ENCODE data around the gene SEMA6A.

Gene SEMA6A

GRCh38 chr5:116439905-116440304 is 134.7 kb downstream of the SEMA6A start:
- DNase-seq (ENCODE audit: low read depth), result no peak

DNA sequence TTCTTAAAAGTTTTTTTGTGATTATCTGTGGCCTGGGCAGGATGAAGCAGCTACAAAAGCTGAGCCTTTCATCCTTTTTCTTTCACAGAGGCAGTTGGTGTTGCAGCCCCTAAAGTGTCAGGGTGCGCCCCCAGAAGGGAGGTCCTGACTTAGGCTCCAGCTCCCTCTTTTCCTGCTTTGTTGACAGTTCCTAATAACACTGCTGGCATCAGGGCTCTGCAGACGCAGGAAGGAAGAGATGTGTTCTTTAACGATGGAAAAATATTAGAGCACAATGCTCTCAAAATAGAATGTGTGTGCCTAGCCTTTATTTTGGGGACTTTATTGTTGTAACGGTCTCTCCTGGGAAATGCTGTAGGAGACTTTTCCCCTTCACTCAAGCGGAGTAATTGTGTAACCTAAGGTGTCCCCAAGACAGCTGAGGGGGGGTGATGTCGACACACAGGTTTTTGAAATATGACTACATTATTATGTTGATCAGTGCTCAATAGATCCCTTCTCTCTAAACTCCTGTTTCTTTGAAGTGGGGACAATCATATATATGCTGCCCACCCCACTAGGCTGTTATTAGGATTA is 135.6 kb downstream of the SEMA6A start:
- no peak for DNase-seq (ENCODE audit: low read depth)

- DNase-seq (ENCODE audit: low read depth), result no peak
These were observed 136.6 kb downstream of the SEMA6A start for GRCh38 chr5:116437922-116438578.

DNA sequence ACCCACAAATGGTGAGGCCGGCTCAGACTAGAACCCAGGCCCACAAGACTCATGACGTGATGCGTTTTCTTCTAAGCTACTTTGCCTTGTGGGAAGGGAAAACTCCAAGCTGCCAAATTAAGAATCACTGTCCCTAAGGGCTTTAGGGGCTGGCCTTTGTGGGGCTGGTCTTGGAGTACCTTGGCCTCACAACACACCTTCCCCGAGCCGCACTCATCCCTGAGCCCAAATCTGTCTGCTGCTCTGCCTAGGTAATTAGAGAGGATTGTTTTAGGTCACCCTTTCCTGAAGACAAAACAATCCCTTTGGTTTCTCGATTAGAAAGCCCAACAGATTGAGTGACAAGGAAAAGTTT is 137.3 kb downstream of the SEMA6A start:
- DNase-seq (ENCODE audit: low read depth), result no peak

- DNase-seq (ENCODE audit: low read depth), result no peak
These were observed 137.8 kb downstream of the SEMA6A start for GRCh38 chr5:116436674-116437350.

- DNase-seq (ENCODE audit: low read depth), result no peak
These were observed 145.7 kb downstream of the SEMA6A start for GRCh38 chr5:116428966-116429365.

GRCh38 chr5:116428413-116428812 is 146.2 kb downstream of the SEMA6A start:
- DNase-seq (ENCODE audit: low read depth), result no peak

DNA sequence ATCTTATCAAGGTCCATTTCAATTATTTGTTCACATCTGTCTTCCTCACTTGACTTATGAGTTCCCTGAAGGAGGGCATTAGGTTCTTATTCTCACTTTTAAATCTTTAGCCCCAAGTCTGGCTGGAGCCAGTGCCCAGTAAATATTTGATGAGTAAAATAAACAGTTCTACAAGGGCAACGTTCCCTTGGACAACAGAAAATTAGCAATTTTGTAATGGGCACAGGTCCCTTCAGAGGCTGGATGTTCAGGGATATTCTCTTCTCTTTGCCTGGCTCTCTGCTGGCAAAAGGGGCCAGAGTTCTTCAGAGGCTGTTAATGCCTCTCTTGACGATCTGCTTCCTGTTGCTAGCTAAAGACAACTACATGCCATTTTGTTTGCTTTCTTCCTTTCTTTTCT is 149.7 kb downstream of the SEMA6A start:
- DNase-seq (ENCODE audit: low read depth), result no peak

GRCh38 chr5:116424258-116424615 is 150.4 kb downstream of the SEMA6A start:
- DNase-seq (ENCODE audit: low read depth), result no peak

DNA sequence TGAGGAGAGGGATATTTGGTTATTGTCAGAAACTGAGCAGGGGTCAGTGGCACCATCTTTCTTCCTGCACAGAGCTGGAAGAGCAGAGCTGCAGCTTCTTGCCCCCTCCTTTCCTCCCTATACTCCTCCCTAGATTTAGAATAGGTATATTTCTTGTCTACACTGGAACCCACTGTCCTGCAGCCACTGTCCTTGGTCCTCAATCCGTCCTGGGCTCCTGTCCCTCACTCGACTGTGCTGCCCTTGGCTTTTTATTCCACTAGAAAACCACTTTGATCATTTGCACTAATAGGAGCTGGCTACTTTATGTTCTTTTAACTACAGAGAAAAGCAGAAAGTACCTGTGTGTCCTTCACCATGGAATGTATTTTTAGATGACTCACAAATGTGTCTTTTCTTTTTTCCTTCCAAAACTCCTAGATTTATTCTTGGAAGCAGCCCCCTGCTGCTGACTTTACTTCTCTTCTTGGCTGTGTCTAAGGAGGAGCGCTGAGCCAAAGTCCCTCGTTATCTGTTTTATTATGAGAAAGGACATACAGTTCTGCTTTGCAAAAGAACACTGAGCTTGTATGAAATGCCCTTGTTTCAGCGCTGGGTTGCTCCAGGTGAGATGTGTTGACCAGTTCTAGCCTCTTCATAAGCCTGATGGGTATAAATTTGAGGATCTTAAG is 150.9 kb downstream of the SEMA6A start:
- DNase-seq (ENCODE audit: low read depth), result no peak

DNA sequence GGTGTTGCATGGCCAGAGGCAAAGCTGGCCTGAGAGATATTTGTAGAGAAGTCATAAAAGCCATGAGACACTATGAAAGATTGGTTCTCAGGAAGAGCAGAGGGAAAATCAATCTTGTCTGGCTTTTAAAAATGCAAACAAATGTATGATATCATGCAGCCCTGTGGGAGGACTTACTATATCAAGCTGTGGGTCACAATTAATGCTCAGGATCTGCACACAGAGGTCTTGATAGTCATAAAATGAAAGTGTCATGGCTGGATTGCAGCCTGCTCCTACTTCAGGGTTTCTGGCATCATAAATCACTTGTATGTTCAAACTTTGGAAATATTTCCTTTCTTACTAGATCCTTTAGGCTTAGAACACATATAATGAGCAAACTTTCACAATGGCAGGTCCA is 151.5 kb downstream of the SEMA6A start:
- DNase-seq (ENCODE audit: low read depth), result no peak

GRCh38 chr5:116421080-116421629 is 153.5 kb downstream of the SEMA6A start:
- no peak for DNase-seq (ENCODE audit: low read depth)

DNA sequence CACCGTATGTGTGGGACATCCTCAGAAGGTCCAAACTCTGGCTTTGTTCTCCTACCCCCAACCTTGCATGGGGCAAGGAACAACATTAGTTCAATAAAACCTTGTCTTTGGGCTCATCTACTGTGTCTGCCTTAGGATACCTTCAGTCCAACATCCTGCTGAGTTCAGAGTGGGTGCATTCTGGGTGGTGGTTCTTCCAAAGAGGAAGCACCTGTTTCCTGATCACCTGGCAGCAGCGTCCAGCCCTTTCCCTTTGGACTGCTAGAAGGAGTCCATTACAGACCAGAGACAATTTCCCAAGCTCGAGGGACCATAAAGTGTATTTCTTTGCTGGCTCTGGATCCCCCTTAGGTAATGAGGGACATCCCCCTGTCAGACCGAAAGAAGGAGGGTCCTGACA is 154.1 kb downstream of the SEMA6A start:
- DNase-seq (ENCODE audit: low read depth), result no peak

- no peak for DNase-seq (ENCODE audit: low read depth)
These were observed 155.4 kb downstream of the SEMA6A start for GRCh38 chr5:116419258-116419657.

- no peak for DNase-seq (ENCODE audit: low read depth)
These were observed 155.8 kb downstream of the SEMA6A start for GRCh38 chr5:116418774-116419173.

- no peak for DNase-seq (ENCODE audit: low read depth)
These were observed 156.6 kb downstream of the SEMA6A start for GRCh38 chr5:116418016-116418415.

DNA sequence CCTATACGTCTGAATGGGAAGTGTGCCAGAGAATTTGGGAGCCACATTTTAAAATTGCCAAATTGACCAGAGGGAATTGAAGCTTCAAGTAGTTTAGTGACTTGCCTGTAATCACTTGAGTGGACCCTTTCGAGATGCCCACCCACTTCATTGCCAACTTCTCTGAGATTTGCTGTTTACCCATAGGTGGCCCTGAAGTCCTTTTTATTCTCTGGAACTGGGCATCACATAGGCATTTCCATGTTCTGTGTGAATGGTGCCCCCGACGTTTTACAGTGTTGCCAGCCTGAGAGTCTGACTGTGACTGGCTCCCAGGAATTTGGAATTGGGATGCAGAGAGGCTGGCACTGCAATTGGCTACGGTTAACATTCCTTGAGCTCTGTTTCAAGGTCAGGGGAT is 158.6 kb downstream of the SEMA6A start:
- DNase-seq (ENCODE audit: low read depth), result no peak

DNA sequence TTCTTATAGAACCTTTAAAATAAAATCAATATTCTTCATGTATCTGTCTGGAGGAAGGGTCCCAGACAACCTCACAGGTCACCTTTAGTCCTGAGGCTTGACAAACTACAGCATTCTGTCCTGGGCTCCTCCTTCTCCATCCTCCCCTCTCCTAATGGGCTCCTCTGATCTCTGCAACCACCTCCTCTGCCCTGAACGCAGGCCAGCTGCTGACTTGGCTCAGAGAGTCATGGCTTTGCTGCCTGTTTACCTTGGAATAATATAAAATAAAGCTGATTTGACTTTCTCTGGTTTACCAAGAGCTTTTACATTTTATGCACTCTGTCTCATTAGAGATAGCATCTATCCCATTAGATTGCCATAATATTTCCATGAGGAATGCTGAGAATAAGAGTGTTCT is 159.4 kb downstream of the SEMA6A start:
- DNase-seq (ENCODE audit: low read depth), result no peak

DNA sequence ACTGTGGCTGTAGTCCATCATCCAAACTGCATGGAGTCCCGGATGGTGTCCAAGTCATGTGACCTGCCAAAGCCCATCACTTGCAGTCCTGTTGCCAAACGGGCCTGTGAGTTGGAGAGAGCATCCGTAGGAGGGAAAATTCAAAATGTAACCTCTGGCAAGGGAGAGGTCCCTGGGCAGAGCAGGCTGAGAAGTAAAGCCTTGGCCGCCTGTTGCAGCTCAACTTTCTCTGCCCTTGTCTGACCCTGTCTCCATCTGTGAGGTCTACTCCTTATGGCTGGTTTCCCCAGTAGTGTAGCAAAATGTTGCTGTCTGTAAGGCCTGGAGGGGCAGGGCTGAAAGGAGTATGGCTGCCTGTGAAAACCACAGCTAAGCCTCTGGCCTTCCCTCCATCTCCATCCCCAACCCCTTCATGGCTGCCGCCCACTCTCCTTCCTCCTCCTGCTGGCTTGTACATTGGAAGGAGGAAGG is 163.5 kb downstream of the SEMA6A start:
- DNase-seq (ENCODE audit: low read depth), result no peak

DNA sequence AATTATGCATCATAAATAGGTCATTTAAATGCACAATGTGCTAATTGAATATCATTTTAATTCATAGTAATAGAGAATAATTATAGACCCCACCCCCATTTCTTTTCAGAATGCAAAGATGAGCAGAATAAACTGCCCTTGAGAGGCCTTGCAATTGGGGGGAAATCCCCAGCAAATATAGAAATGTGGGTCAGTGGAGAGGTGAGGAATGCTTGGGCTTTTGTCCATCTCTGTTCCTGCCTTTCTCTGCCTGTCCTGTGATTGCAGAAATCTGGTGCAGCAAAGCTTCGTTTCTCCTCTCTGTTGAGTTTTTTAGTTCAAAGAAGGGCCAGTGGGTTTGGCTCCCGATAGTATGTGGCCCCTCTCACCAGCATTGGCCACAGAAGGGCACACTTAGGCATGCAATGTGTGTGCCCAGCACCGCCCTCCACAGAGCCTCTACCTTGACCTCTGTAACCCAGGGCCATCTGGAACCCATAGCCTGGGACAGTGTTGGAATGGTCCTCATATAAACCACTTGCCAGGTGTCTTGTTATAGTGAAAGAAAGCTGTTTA is 164.2 kb downstream of the SEMA6A start:
- no peak for DNase-seq (ENCODE audit: low read depth)

- DNase-seq (ENCODE audit: low read depth), result no peak
These were observed 164.9 kb downstream of the SEMA6A start for GRCh38 chr5:116409591-116410296.

All from T-helper 22 cell (primary cell).